Astrocyte (in vitro differentiated cells and primary cell): Measurements from ENCODE around the gene LCLAT1.
"Not testable (repeated sequence)": the region's sequence is repeated elsewhere in the genome, so short reads cannot be mapped to it uniquely, and the experiment has no call there.

Experiments
- CTCF ChIP-seq: IDR thresholded peaks from 2 replicates; pipeline ENCODE4 v1.5.1; 2011; ENCODE audit warnings: low read depth, mild to moderate bottlenecking, inconsistent platforms, low read length, moderate library complexity; ENCODE audit not compliant: insufficient read depth
- EZH2 ChIP-seq: IDR thresholded peaks from 2 replicates; pipeline ENCODE4 v1.6.1; 2012; ENCODE audit warnings: mild to moderate bottlenecking, low read length, inconsistent platforms; ENCODE audit not compliant: insufficient read depth

GRCh38 chr2:30513649-30514048, 66.6 kb downstream of the LCLAT1 start:
- not testable (repeated sequence) for TF ChIP-seq EZH2, CTCF
